ENCODE measurements around the gene KCNIP4.

Gene KCNIP4

DNA sequence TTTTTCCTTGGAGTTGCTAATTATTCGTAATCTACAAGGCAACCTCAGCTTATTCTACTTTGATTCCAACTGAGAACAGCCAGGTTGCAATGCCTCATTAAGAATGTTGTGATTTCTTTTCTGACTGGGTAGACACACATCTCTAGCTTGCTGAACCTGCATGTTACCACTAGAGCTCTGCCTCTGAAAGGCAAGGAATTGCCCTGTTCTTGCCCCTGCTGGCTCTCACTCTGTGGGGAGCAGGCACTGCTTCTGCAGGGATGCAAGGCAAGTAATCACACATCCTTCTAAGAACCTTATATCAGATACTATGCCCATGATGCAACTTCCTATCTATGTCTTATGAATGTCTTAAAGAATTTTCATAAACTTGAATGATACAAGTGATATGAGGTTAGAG, 745.2 kb downstream of the KCNIP4 start:
- H3K27me3 ChIP-seq (ENCODE audit: insufficient read depth, poor library complexity, severe bottlenecking) = no peaks in the 10 kb centered on the region

DNA sequence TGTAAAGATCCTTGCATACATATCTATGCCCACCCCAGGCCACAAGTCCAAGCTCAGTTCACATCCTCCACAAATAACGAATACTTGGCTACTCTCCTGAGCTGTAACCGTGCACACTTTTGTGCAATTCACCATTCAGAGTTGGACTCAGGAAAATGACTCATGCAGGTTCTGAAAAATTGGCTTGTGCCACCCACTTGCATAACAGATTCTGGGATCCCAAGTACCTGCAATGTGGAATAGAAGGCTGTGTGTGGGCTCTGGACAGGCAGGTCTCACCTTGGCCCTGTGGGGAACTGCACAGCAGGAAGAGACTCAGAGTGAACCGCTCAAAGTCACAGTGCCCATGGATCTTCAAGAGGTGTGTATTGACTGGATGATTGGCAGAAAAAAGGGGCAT, 745.6 kb downstream of the KCNIP4 start:
- no peaks in the 10 kb centered on the region for H3K4me1 ChIP-seq (ENCODE audit: insufficient read depth, poor library complexity, severe bottlenecking)
- ATAC-seq (ENCODE audit: low read depth) = no peak
- no peaks in the 10 kb centered on the region for H3K9me3 ChIP-seq (ENCODE audit: severe bottlenecking)
- TF ChIP-seq, protein P1, sequence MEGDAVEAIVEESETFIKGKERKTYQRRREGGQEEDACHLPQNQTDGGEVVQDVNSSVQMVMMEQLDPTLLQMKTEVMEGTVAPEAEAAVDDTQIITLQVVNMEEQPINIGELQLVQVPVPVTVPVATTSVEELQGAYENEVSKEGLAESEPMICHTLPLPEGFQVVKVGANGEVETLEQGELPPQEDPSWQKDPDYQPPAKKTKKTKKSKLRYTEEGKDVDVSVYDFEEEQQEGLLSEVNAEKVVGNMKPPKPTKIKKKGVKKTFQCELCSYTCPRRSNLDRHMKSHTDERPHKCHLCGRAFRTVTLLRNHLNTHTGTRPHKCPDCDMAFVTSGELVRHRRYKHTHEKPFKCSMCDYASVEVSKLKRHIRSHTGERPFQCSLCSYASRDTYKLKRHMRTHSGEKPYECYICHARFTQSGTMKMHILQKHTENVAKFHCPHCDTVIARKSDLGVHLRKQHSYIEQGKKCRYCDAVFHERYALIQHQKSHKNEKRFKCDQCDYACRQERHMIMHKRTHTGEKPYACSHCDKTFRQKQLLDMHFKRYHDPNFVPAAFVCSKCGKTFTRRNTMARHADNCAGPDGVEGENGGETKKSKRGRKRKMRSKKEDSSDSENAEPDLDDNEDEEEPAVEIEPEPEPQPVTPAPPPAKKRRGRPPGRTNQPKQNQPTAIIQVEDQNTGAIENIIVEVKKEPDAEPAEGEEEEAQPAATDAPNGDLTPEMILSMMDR (IDR thresholded peaks at IDR 0.05; ENCODE audit: poor library complexity, severe bottlenecking) = no peak
- no peaks in the 10 kb centered on the region for H3K27me3 ChIP-seq (ENCODE audit: insufficient read depth, poor library complexity, severe bottlenecking)
- H3K36me3 ChIP-seq (ENCODE audit: low read depth) = no peaks in the 10 kb centered on the region
- no peak overlapping the region for H3K4me3 ChIP-seq (ENCODE audit: severe bottlenecking)
- DNase-seq (ENCODE audit: low spot score) = no peak
- H3K27ac ChIP-seq (ENCODE audit: poor library complexity, severe bottlenecking) = no peak overlapping the region

More for the DNA sequence above, 745.2 kb downstream of the KCNIP4 start:
- H3K9me3 ChIP-seq (ENCODE audit: severe bottlenecking) = no peaks in the 10 kb centered on the region
- H3K27ac ChIP-seq (ENCODE audit: poor library complexity, severe bottlenecking) = no peak overlapping the region
- DNase-seq (ENCODE audit: low spot score) (no peak), ATAC-seq (ENCODE audit: low read depth) (no peak)
- no peak overlapping the region for H3K4me3 ChIP-seq (ENCODE audit: severe bottlenecking)
- TF ChIP-seq, protein P1 (IDR thresholded peaks at IDR 0.05; ENCODE audit: poor library complexity, severe bottlenecking) = no peak
- no peaks in the 10 kb centered on the region for H3K36me3 ChIP-seq (ENCODE audit: low read depth)
- no peaks in the 10 kb centered on the region for H3K4me1 ChIP-seq (ENCODE audit: insufficient read depth, poor library complexity, severe bottlenecking)

DNA sequence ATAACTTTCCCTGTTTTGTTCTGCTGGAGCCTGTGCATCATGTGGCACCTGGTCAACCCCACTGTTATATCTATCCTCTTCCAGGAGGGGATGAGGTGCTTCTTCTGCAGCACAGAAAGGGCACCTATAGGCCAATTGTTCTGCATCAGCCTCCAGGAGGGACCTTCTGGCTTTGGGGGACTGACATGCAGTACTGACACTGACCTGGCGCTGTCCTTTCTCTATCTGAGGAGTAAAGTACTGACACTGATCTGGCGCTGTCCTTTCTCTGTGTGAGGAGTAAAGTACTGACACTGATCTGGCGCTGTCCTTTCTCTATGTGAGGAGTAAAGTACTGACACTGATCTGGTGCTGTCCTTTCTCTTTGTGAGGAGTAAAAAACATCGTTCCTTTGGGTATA, 749.9 kb downstream of the KCNIP4 start:
- H3K4me1 ChIP-seq (ENCODE audit: insufficient read depth, poor library complexity, severe bottlenecking) = no peaks in the 10 kb centered on the region
- TF ChIP-seq, protein P1 (IDR thresholded peaks at IDR 0.05; ENCODE audit: poor library complexity, severe bottlenecking) = no peak
- no peaks in the 10 kb centered on the region for H3K9me3 ChIP-seq (ENCODE audit: severe bottlenecking)
- DNase-seq (ENCODE audit: low spot score) (no peak), ATAC-seq (ENCODE audit: low read depth) (no peak)
- H3K36me3 ChIP-seq (ENCODE audit: low read depth) = no peaks in the 10 kb centered on the region
- H3K27ac ChIP-seq (ENCODE audit: poor library complexity, severe bottlenecking) = no peak overlapping the region
- H3K4me3 ChIP-seq (ENCODE audit: severe bottlenecking) = no peak overlapping the region
- no peaks in the 10 kb centered on the region for H3K27me3 ChIP-seq (ENCODE audit: insufficient read depth, poor library complexity, severe bottlenecking)

DNA sequence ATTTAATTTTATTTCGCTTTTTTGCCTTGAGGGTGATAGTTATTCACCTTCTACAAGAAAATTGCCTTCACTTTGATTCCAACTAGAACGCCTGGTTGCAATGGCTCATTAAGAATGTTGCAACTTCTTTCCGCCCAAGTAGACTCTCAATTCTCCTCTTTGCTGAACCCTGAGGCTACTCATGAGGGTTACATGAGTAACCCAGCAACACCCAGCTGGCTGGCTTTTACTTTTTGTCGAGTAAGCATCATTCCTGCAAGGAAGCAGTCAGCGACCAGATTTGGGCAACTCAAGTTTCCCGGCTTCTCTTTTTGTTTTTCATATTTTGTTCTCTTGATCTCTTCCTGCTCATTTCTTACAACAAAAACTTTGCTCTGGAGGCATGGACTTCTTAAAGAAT, 752.9 kb downstream of the KCNIP4 start:
- no peaks in the 10 kb centered on the region for H3K27me3 ChIP-seq (ENCODE audit: insufficient read depth, poor library complexity, severe bottlenecking)
- H3K4me1 ChIP-seq (ENCODE audit: insufficient read depth, poor library complexity, severe bottlenecking) = no peaks in the 10 kb centered on the region
- TF ChIP-seq, protein P1 (IDR thresholded peaks at IDR 0.05; ENCODE audit: poor library complexity, severe bottlenecking) = no peak
- H3K27ac ChIP-seq (ENCODE audit: poor library complexity, severe bottlenecking) = no peak overlapping the region
- DNase-seq (ENCODE audit: low spot score) = no peak
- H3K36me3 ChIP-seq (ENCODE audit: low read depth) = no peaks in the 10 kb centered on the region
- H3K4me3 ChIP-seq (ENCODE audit: severe bottlenecking) = no peak overlapping the region
- H3K9me3 ChIP-seq (ENCODE audit: severe bottlenecking) = no peaks in the 10 kb centered on the region
- no peak for ATAC-seq (ENCODE audit: low read depth)

DNA sequence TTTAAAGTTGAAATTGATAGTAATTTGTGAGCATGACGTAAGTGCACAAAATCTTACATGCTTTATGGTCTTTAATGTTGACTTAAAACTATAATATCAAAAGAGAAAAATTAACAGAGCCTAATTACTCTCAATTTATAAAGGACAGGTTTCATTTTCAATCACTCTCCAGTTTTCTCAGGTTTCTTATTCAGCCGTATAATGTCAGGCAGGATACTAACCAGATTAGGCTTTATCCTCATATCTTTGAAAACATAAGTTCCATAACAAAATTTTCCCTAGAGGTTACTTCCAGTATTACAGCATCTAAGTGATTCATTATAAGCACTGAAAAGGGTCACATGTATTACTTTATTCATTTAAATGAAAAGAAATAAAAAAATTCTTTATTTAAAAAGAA, 756.2 kb downstream of the KCNIP4 start:
- Histone ChIP-seq H3K36me3 (ENCODE audit: low read depth) (no peaks in the 10 kb centered on the region), H3K27me3 (ENCODE audit: insufficient read depth, poor library complexity, severe bottlenecking) (no peaks in the 10 kb centered on the region), H3K9me3 (ENCODE audit: severe bottlenecking) (no peaks in the 10 kb centered on the region), H3K27ac (ENCODE audit: poor library complexity, severe bottlenecking) (no peak overlapping the region), H3K4me1 (ENCODE audit: insufficient read depth, poor library complexity, severe bottlenecking) (no peaks in the 10 kb centered on the region), H3K4me3 (ENCODE audit: severe bottlenecking) (no peak overlapping the region)
- ATAC-seq (ENCODE audit: low read depth) (no peak), DNase-seq (ENCODE audit: low spot score) (no peak)
- TF ChIP-seq, protein P1 (IDR thresholded peaks at IDR 0.05; ENCODE audit: poor library complexity, severe bottlenecking) = no peak
